HepG2 (cell line): Measurements from ENCODE around the gene KPNA4. TPM values are rescaled to one million over a fixed set of nuclear protein-coding genes. Genes with fewer than 3 reads are reported as not detected.

ENCODE experiments used
- ATAC-seq: fragments of 200-7000 bp; cut with Tn5 transposase; 3 replicates; pipeline ENCODE4 v1.9.1; 2020; ENCODE audit warnings: mild to moderate bottlenecking, moderate library complexity
- BruUV-seq: library from RNA; stranded (reverse); fragments of 400-500 nt; replicated peaks from 2 replicates; lab custom pipeline; 2021; lab: Mats Ljungman, UMichigan
- CTCF ChIA-PET: fragments of 300-600 bp; formaldehyde crosslinking; extraction: SDS; loops from one replicate; lab custom pipeline; 2021; ENCODE audit warnings: low total read pairs, inconsistent platforms, low intra/inter-chr PET ratio; lab: Yijun Ruan, JAX
- POLR2A ChIA-PET: fragments of 350-600 bp; sonication (Branson Sonifier 250); formaldehyde crosslinking; loops from one replicate; lab custom pipeline; 2020; ENCODE audit warnings: antibody characterized with exemption, inconsistent platforms; lab: Yijun Ruan, JAX
- DNase-seq: peaks from one replicate; pipeline ENCODE4 v3.0.0-alpha.2; 2015; ENCODE audit warnings: low spot score
- FAIRE-seq: peaks from 3 replicates; lab custom pipeline; 2011; peaks lifted over from hg19 to GRCh38; lab: Jason Lieb, UNC
- H2AFZ ChIP-seq: one replicate; pipeline ENCODE4 v1.6.1; 2011; ENCODE audit warnings: low read length, inconsistent platforms
- H3K27ac ChIP-seq: fragments of 300-600 bp; 3 replicates; pipeline ENCODE4 v1.8.0; 2011; ENCODE audit warnings: mixed run types, mild to moderate bottlenecking, mixed read lengths, low read length, inconsistent platforms; ENCODE audit not compliant: insufficient read depth; ENCODE audit errors: extremely low read length
- H3K27me3 ChIP-seq, 2 experiments: fragments of 200-600 bp in 1 of 2; 2 replicates in 1 of 2; 3 replicates in 1 of 2; pipeline versions ENCODE4 v1.6.0 to v1.8.0; 2011; ENCODE audit warnings: low read length in 2 of 2, mild to moderate bottlenecking in 2 of 2, moderate library complexity in 2 of 2, inconsistent platforms in 1 of 2; ENCODE audit not compliant: insufficient read depth in 2 of 2, control insufficient read depth in 1 of 2
- H3K36me3 ChIP-seq, 2 experiments: fragments of 200-600 bp in 1 of 2; replicated peaks in 1 of 2; 2 replicates in 1 of 2; 3 replicates in 1 of 2; pipeline versions ENCODE4 v1.5.1 to v1.8.0; 2011; ENCODE audit warnings: low read length in 2 of 2, inconsistent platforms in 1 of 2; ENCODE audit not compliant: insufficient read depth in 2 of 2, control insufficient read depth in 1 of 2
- H3K4me1 ChIP-seq: 2 replicates; pipeline ENCODE4 v1.5.1; 2012; ENCODE audit warnings: low read length, inconsistent platforms; ENCODE audit not compliant: insufficient read depth
- H3K4me2 ChIP-seq: 2 replicates; pipeline ENCODE4 v1.6.0; 2011; ENCODE audit warnings: low read depth, low read length, inconsistent platforms
- H3K4me3 ChIP-seq, 3 experiments: fragments of 200-600 bp in 1 of 3; sonication (generic), shearing (Covaris generic) in 1 of 3; replicated peaks in 1 of 3; 2 replicates each; pipeline ENCODE4 v1.5.1; 2011 to 2016; ENCODE audit warnings: low read length in 3 of 3, inconsistent platforms in 2 of 3, low read depth in 2 of 3, mild to moderate bottlenecking in 2 of 3, control low read depth in 1 of 3, mixed read lengths in 1 of 3; ENCODE audit not compliant: insufficient read depth in 1 of 3
- H3K79me2 ChIP-seq: one replicate; pipeline ENCODE4 v1.6.1; 2011; ENCODE audit warnings: low read length, inconsistent platforms; ENCODE audit not compliant: insufficient read depth
- H3K9ac ChIP-seq: 2 replicates; pipeline ENCODE4 v1.6.0; 2011; ENCODE audit warnings: mild to moderate bottlenecking, low read depth, low read length, inconsistent platforms; ENCODE audit not compliant: insufficient read depth
- H3K9me3 ChIP-seq: 2 replicates; pipeline ENCODE4 v1.5.1; 2012; ENCODE audit warnings: mild to moderate bottlenecking, low read length
- H4K20me1 ChIP-seq: 2 replicates; pipeline ENCODE4 v1.6.0; 2011; ENCODE audit warnings: inconsistent platforms, mild to moderate bottlenecking, low read length, moderate library complexity; ENCODE audit not compliant: insufficient read depth
- ASH2L ChIP-seq: fragments of 300-600, 200-600 bp; sonication (generic); IDR thresholded peaks from 2 replicates; pipeline ENCODE4 v1.7.0; 2017; ENCODE audit warnings: low read depth, mild to moderate bottlenecking, moderate library complexity, mixed read lengths, low read length; ENCODE audit not compliant: insufficient read length
- ATAD3A ChIP-seq: sonication (generic); formaldehyde crosslinking; IDR thresholded peaks from 2 replicates; pipeline ENCODE4 v1.4.0; 2020; ENCODE audit warnings: missing genetic modification reagents
- ETV6 ChIP-seq: sonication (generic); formaldehyde crosslinking; conservative IDR thresholded peaks from 2 replicates; pipeline ENCODE4 v1.4.0; 2020; ENCODE audit warnings: missing genetic modification reagents
- FOXO1 ChIP-seq: sonication (generic); formaldehyde crosslinking; IDR thresholded peaks from 2 replicates; pipeline ENCODE4 v1.4.0; 2020; ENCODE audit warnings: missing genetic modification reagents
- HNF4A ChIP-seq: sonication (generic); formaldehyde crosslinking; IDR thresholded peaks from 2 replicates; pipeline ENCODE4 v1.4.0; 2020; ENCODE audit warnings: missing genetic modification reagents
- HNRNPUL1 ChIP-seq: fragments of 200-400 bp; formaldehyde crosslinking; IDR thresholded peaks from 2 replicates; pipeline ENCODE4 v1.6.1; 2017; ENCODE audit warnings: low read depth, mild to moderate bottlenecking, low read length, moderate library complexity
- KDM2A ChIP-seq: sonication (generic); formaldehyde crosslinking; IDR thresholded peaks from 2 replicates; pipeline ENCODE4 v1.4.0; 2020; ENCODE audit warnings: low read depth, missing genetic modification reagents, borderline replicate concordance
- KDM3A ChIP-seq: IDR thresholded peaks from 2 replicates; pipeline ENCODE4 v1.6.1; 2018; ENCODE audit warnings: low read depth, missing compliant biosample characterization
- KLF6 ChIP-seq: IDR thresholded peaks from 2 replicates; pipeline ENCODE4 v1.8.0; 2016; ENCODE audit warnings: missing biosample characterization, missing genetic modification reagents
- PRMT3 ChIP-seq: sonication (generic); formaldehyde crosslinking; IDR thresholded peaks from 2 replicates; pipeline ENCODE4 v1.8.1; 2022; ENCODE audit warnings: low read depth, mild to moderate bottlenecking, moderate library complexity, missing genetic modification reagents, borderline replicate concordance
- RBAK ChIP-seq: sonication (generic); formaldehyde crosslinking; IDR thresholded peaks from 2 replicates; pipeline ENCODE4 v1.5.1; 2020; ENCODE audit warnings: mild to moderate bottlenecking, missing genetic modification reagents
- SP4 ChIP-seq: sonication (generic); formaldehyde crosslinking; IDR thresholded peaks from 2 replicates; pipeline ENCODE4 v1.8.1; 2023; ENCODE audit warnings: mild to moderate bottlenecking, missing genetic modification reagents
- SPEN ChIP-seq: sonication (generic); formaldehyde crosslinking; IDR thresholded peaks from 2 replicates; pipeline ENCODE4 v1.5.1; 2020; ENCODE audit warnings: low read depth, mild to moderate bottlenecking, missing genetic modification reagents
- SRSF9 ChIP-seq: fragments of 200-400 bp; formaldehyde crosslinking; IDR thresholded peaks from 2 replicates; pipeline ENCODE4 v1.6.1; 2018; ENCODE audit warnings: borderline replicate concordance, mild to moderate bottlenecking, low read depth, low read length; ENCODE audit not compliant: insufficient read depth, poor library complexity, severe bottlenecking
- SSRP1 ChIP-seq: IDR thresholded peaks from 2 replicates; pipeline ENCODE4 v1.6.1; 2016; ENCODE audit warnings: control low read depth
- THYN1 ChIP-seq: sonication (generic); formaldehyde crosslinking; IDR thresholded peaks from 2 replicates; pipeline ENCODE4 v1.8.1; 2023; ENCODE audit warnings: low read depth, mild to moderate bottlenecking, moderate library complexity, missing genetic modification reagents, borderline replicate concordance
- ZBTB7A ChIP-seq: sonication (generic); formaldehyde crosslinking; IDR thresholded peaks from 2 replicates; pipeline ENCODE4 v1.8.0; 2022; ENCODE audit warnings: mild to moderate bottlenecking, missing genetic modification reagents
- ZIK1 ChIP-seq: sonication (generic); formaldehyde crosslinking; IDR thresholded peaks from 2 replicates; pipeline ENCODE4 v1.5.0; 2020; ENCODE audit warnings: mild to moderate bottlenecking, low read depth, missing genetic modification reagents, borderline replicate concordance
- ZNF160 ChIP-seq: sonication (generic); formaldehyde crosslinking; IDR thresholded peaks from 2 replicates; pipeline ENCODE4 v1.8.0; 2022; ENCODE audit warnings: mild to moderate bottlenecking, inconsistent platforms, missing genetic modification reagents
- ZNF280B ChIP-seq: sonication (generic); formaldehyde crosslinking; IDR thresholded peaks from 2 replicates; pipeline ENCODE4 v1.5.0; 2020; ENCODE audit warnings: missing genetic modification reagents, mild to moderate bottlenecking, borderline replicate concordance
- ZNF44 ChIP-seq: sonication (generic); formaldehyde crosslinking; IDR thresholded peaks from 2 replicates; pipeline ENCODE4 v1.5.1; 2020; ENCODE audit warnings: mild to moderate bottlenecking, missing genetic modification reagents
- ZNF446 ChIP-seq: sonication (generic); formaldehyde crosslinking; IDR thresholded peaks from 2 replicates; pipeline ENCODE4 v1.5.0; 2020; ENCODE audit warnings: mild to moderate bottlenecking, missing genetic modification reagents
- ZNF530 ChIP-seq: sonication (generic); formaldehyde crosslinking; IDR thresholded peaks from 2 replicates; pipeline ENCODE4 v1.5.0; 2020; ENCODE audit warnings: low read depth, mild to moderate bottlenecking, missing genetic modification reagents
- ZNF567 ChIP-seq: sonication (generic); formaldehyde crosslinking; IDR thresholded peaks from 2 replicates; pipeline ENCODE4 v1.8.1; 2023; ENCODE audit warnings: mild to moderate bottlenecking, missing genetic modification reagents, borderline replicate concordance
- ZSCAN25 ChIP-seq: sonication (generic); formaldehyde crosslinking; IDR thresholded peaks from 2 replicates; pipeline ENCODE4 v1.8.0; 2022; ENCODE audit warnings: mild to moderate bottlenecking, missing genetic modification reagents
- WGBS: methylation state at CpG from one replicate; pipeline ENCODE4 v1.1.6; 2017; ENCODE audit warnings: low lambda C conversion rate; 5-methylcytosine and 5-hydroxymethylcytosine counted together
- in situ Hi-C: cut with HindIII; loops from 2 replicates; pipeline ENCODE4 v1.10.0; 2017; ENCODE audit warnings: low pct_unique_long_range_greater_than_20kb; ENCODE audit not compliant: extremely low pct_ligation_motif_present
- intact Hi-C: fragments of 100-400 bp; cut with micrococcal nuclease; formaldehyde crosslinking; loops from one replicate; pipeline ENCODE4 v1.10.0; 2022; ENCODE audit not compliant: unreplicated experiment
- polyA plus RNA-seq, 8 experiments: library from polyadenylated mRNA; depleted of rRNA in 3 of 8; stranded (reverse) in 7 of 8; unstranded in 1 of 8; fragments of >200 nt; fragmentation: Illumina TruSeq in 4 of 8; extraction: Trizol in 4 of 8; gene quantifications; 2 replicates each; pipeline versions ENCODE4 v1.2.1 to v1.2.3, GENCODE V29; 2011 to 2016; ENCODE audit warnings: low read depth in 4 of 8, missing spikeins in 1 of 8, mixed read lengths in 1 of 8; ENCODE audit not compliant: insufficient read depth in 1 of 8
- total RNA-seq, 5 experiments: library from RNA; depleted of rRNA; stranded (reverse); fragments of >200 nt; fragmentation: Illumina TruSeq; extraction: Trizol; gene quantifications; 2 replicates each; pipeline ENCODE4 v1.2.3, GENCODE V29; 2016; ENCODE audit warnings: low read depth in 1 of 5

Gene KPNA4
- total and polyA plus RNA-seq, 2 of the 13 experiments (the other 11 are each of a cell fraction or from before 2014, with no cell fraction given) = 9.9 to 27.9 TPM

GRCh38 chr3:160568989-160569388 lies 3.6 kb upstream of the KPNA4 start:
- in situ Hi-C loops = no loop called here
- POLR2A ChIA-PET = no interaction called here

GRCh38 chr3:160567774-160568173 lies 2.4 kb upstream of the KPNA4 start:
- BruUV-seq = no TSS peak
- FAIRE-seq = no peak
- 92% methylated on average over 2 of the region's 3 CpGs for WGBS
- POLR2A ChIA-PET = no interaction called here
- Histone ChIP-seq H2AFZ (no peak overlapping the region), H3K36me3 (no peaks in the 10 kb centered on the region; a peak in 1 of 5 replicates), H3K4me1 (peaks cover 21% of the 10 kb centered on the region), H3K9ac (no peak overlapping the region), H3K79me2 (peaks cover 19% of the 10 kb centered on the region), H4K20me1 (peaks cover 12% of the 10 kb centered on the region), H3K27me3 (no peaks in the 10 kb centered on the region; a peak in 2 of 5 replicates), H3K4me3 (no peak overlapping the region), H3K4me2 (no peak overlapping the region), H3K27ac (no peak overlapping the region), H3K9me3 (no peaks in the 10 kb centered on the region)
- in situ Hi-C loops = no loop called here
- TF ChIP-seq SSRP1 = no peak
- no peak for TF ChIP-seq ASH2L
- no peak for TF ChIP-seq ATAD3A (CRISPR knock-in tag)
- TF ChIP-seq ZBTB7A = no peak
- TF ChIP-seq ZNF280B = no peak
- no peak for TF ChIP-seq ZNF44 (CRISPR knock-in tag)
- no peak for TF ChIP-seq ETV6 (CRISPR knock-in tag)
- TF ChIP-seq SPEN (CRISPR knock-in tag) = no peak
- TF ChIP-seq HNF4A (CRISPR knock-in tag) = no peak
- TF ChIP-seq ZNF567 (CRISPR knock-in tag) = no peak
- no peak for TF ChIP-seq FOXO1 (CRISPR knock-in tag)
- TF ChIP-seq KDM3A = no peak
- TF ChIP-seq HNRNPUL1 = no peak
- ATAC-seq = no peak
- intact Hi-C loops = loop anchor here (10.0 kb wide), 2 partner anchors 657 to 857 kb away; partner anchors contain the start of gene NMD3
- DNase-seq = no peak
- CTCF ChIA-PET = no interaction called here

More at GRCh38 chr3:160568989-160569388, 3.6 kb upstream of the KPNA4 start:
- DNase-seq = no peak
- 86% methylated on average over 2 of the region's 10 CpGs for WGBS
- no peak for FAIRE-seq
- Histone ChIP-seq H3K4me3 (no peak overlapping the region), H3K27ac (no peak overlapping the region), H4K20me1 (no peaks in the 10 kb centered on the region; the same call in 1 of the 2 replicates), H3K9ac (no peak overlapping the region), H3K4me2 (no peak overlapping the region), H2AFZ (no peak overlapping the region), H3K27me3 (no peaks in the 10 kb centered on the region; a peak in 2 of 5 replicates), H3K4me1 (peaks cover 9% of the 10 kb centered on the region), H3K9me3 (no peaks in the 10 kb centered on the region), H3K79me2 (peaks cover 7% of the 10 kb centered on the region), H3K36me3 (no peaks in the 10 kb centered on the region; a peak in 1 of 5 replicates)
- TF ChIP-seq SRSF9 (no peak), SP4 (CRISPR knock-in tag) (no peak), KLF6 (CRISPR knock-in tag) (no peak), ZNF530 (CRISPR knock-in tag) (no peak), ZNF160 (CRISPR knock-in tag) (no peak), ZNF446 (CRISPR knock-in tag) (no peak), ZSCAN25 (CRISPR knock-in tag) (no peak), ZIK1 (CRISPR knock-in tag) (no peak), KDM2A (CRISPR knock-in tag) (no peak), PRMT3 (CRISPR knock-in tag) (no peak), THYN1 (CRISPR knock-in tag) (no peak), RBAK (CRISPR knock-in tag) (no peak)
- BruUV-seq = no TSS peak
- intact Hi-C loops = loop anchor here (10.0 kb wide), 2 partner anchors 656 to 856 kb away; partner anchors contain the start of gene NMD3
- CTCF ChIA-PET = no interaction called here
- ATAC-seq = no peak
